A549 (cell line): ENCODE data around the gene NUB1. TPM values are rescaled to one million over a fixed set of nuclear protein-coding genes. Genes with fewer than 3 reads are reported as not detected.

Source experiments
- ATAC-seq, 2 experiments: fragments of 200-7000 bp in 1 of 2; fragments of >200 bp in 1 of 2; cut with Nextera tagmentation in 1 of 2; cut with Tn5 transposase in 1 of 2; 3 replicates each; pipeline versions ENCODE4 v1.8.0 to v1.9.1; 2018 to 2020; ENCODE audit warnings: mild to moderate bottlenecking in 1 of 2, moderate library complexity in 1 of 2
- CTCF ChIA-PET: fragments of 300-600 bp; sonication (Branson Sonifier 250); formaldehyde crosslinking; extraction: SDS; loops from one replicate; lab custom pipeline; 2021; ENCODE audit warnings: antibody characterized with exemption, inconsistent platforms; lab: Yijun Ruan, JAX
- POLR2A ChIA-PET: fragments of 350-600 bp; formaldehyde crosslinking; extraction: SDS; loops from one replicate; lab custom pipeline; 2021; ENCODE audit warnings: antibody characterized with exemption, inconsistent platforms; lab: Yijun Ruan, JAX
- DNase-seq, 2 experiments: peaks; one replicate each; pipeline versions ENCODE4 v3.0.0 to v3.0.0-alpha.2; 2011 to 2016; ENCODE audit warnings: low read depth in 1 of 2, low spot score in 1 of 2
- FAIRE-seq: peaks from 2 replicates; lab custom pipeline; 2011; peaks lifted over from hg19 to GRCh38; lab: Jason Lieb, UNC
- H3K27ac ChIP-seq, 2 experiments: fragments of >200 bp; sonication (Bioruptor Twin); formaldehyde crosslinking; 3 replicates each; pipeline ENCODE4 v1.5.1; 2016 to 2017
- H3K4me1 ChIP-seq: fragments of >200 bp; sonication (Bioruptor Twin); formaldehyde crosslinking; 3 replicates; pipeline ENCODE4 v1.6.1; 2016
- H3K4me2 ChIP-seq: fragments of >200 bp; sonication (Bioruptor Twin); formaldehyde crosslinking; 3 replicates; pipeline ENCODE4 v1.6.1; 2016
- H3K4me3 ChIP-seq: fragments of >200 bp; sonication (Bioruptor Twin); formaldehyde crosslinking; 3 replicates; pipeline ENCODE4 v1.5.1; 2016
- H3K9me3 ChIP-seq: fragments of >200 bp; sonication (Bioruptor Twin); formaldehyde crosslinking; 3 replicates; pipeline ENCODE4 v1.6.1; 2016
- CBX8 ChIP-seq: fragments of 200-600 bp; sonication (generic); IDR thresholded peaks from 2 replicates; pipeline ENCODE4 v1.6.1; 2016
- CEBPB ChIP-seq, 2 experiments: fragments of >200 bp in 1 of 2; sonication (Bioruptor Twin) in 1 of 2; formaldehyde crosslinking in 1 of 2; IDR thresholded peaks; 2 replicates each; pipeline ENCODE4 v1.6.1; 2012 to 2016
- EHF ChIP-seq: fragments of 250-450 bp; sonication (Bioruptor Pico); IDR thresholded peaks from 2 replicates; pipeline ENCODE4 v1.5.0; 2020; ENCODE audit warnings: mild to moderate bottlenecking
- EP300 ChIP-seq, 2 experiments: fragments of >200 bp; sonication (Bioruptor Twin); formaldehyde crosslinking; IDR thresholded peaks; 2 replicates in 1 of 2; 3 replicates in 1 of 2; pipeline ENCODE4 v1.6.1; 2016 to 2017
- ESRRA ChIP-seq: fragments of 150-350 bp; IDR thresholded peaks from 2 replicates; pipeline ENCODE4 v1.6.1; 2014; ENCODE audit warnings: mild to moderate bottlenecking, low read length, borderline replicate concordance
- HOXB5 ChIP-seq: fragments of 250-450 bp; sonication (Bioruptor Pico); IDR thresholded peaks from 2 replicates; pipeline ENCODE4 v1.5.0; 2020; ENCODE audit warnings: mild to moderate bottlenecking, moderate library complexity
- JUN ChIP-seq, 2 experiments: fragments of >200 bp; sonication (Bioruptor Twin); formaldehyde crosslinking; IDR thresholded peaks; 2 replicates in 1 of 2; 3 replicates in 1 of 2; pipeline ENCODE4 v1.6.1; 2016 to 2017
- KDM1A ChIP-seq: fragments of 200-600 bp; sonication (generic); IDR thresholded peaks from 2 replicates; pipeline ENCODE4 v1.6.1; 2016; ENCODE audit warnings: low read depth, mild to moderate bottlenecking
- KDM5A ChIP-seq: fragments of 200-600 bp; sonication (generic); IDR thresholded peaks from 2 replicates; pipeline ENCODE4 v1.6.1; 2016; ENCODE audit warnings: antibody characterized with exemption, mild to moderate bottlenecking
- NFE2L2 ChIP-seq: fragments of 150-350 bp; conservative IDR thresholded peaks from 2 replicates; pipeline ENCODE4 v1.6.1; 2014; ENCODE audit warnings: low read length
- NR3C1 ChIP-seq: fragments of >200 bp; sonication (Bioruptor Twin); formaldehyde crosslinking; IDR thresholded peaks from 3 replicates; pipeline ENCODE4 v1.6.1; 2017
- POLR2A ChIP-seq: IDR thresholded peaks from 2 replicates; pipeline ENCODE4 v1.6.1; 2012; ENCODE audit warnings: mild to moderate bottlenecking, low read length
- RAD21 ChIP-seq, 2 experiments: fragments of >200 bp in 1 of 2; sonication (Bioruptor Twin) in 1 of 2; formaldehyde crosslinking in 1 of 2; IDR thresholded peaks in 1 of 2; conservative IDR thresholded peaks in 1 of 2; 2 replicates in 1 of 2; 3 replicates in 1 of 2; pipeline ENCODE4 v1.6.1; 2012 to 2018; ENCODE audit warnings: inconsistent platforms in 1 of 2
- RARB ChIP-seq: fragments of 250-450 bp; sonication (Bioruptor Pico); IDR thresholded peaks from 2 replicates; pipeline ENCODE4 v1.8.0; 2021; ENCODE audit warnings: mild to moderate bottlenecking, moderate library complexity
- RCOR1 ChIP-seq: fragments of 150-350 bp; IDR thresholded peaks from 2 replicates; pipeline ENCODE4 v1.6.1; 2014; ENCODE audit warnings: antibody characterized with exemption, low read length, low read depth
- RNF2 ChIP-seq: fragments of 200-600 bp; sonication (generic); IDR thresholded peaks from 2 replicates; pipeline ENCODE4 v1.6.1; 2016; ENCODE audit warnings: low read depth, mild to moderate bottlenecking, antibody characterized with exemption, moderate library complexity, borderline replicate concordance
- ZC3H11A ChIP-seq: fragments of 450-650 bp; IDR thresholded peaks from 2 replicates; pipeline ENCODE4 v1.6.1; 2014; ENCODE audit warnings: antibody characterized with exemption, mild to moderate bottlenecking
- WGBS: methylation state at CpG from one replicate; pipeline ENCODE4 v1.1.6; 2017; ENCODE audit errors: missing lambda C conversion rate; 5-methylcytosine and 5-hydroxymethylcytosine counted together
- polyA plus RNA-seq, 4 experiments: library from polyadenylated mRNA; depleted of rRNA in 3 of 4; stranded (reverse); fragments of >200 nt; fragmentation: RNase III in 1 of 4; extraction: RNeasy Plus Mini Kit Qiagen cat#74134 plus additional on column Dnase treatment in 1 of 4; gene quantifications; 2 replicates in 3 of 4; 3 replicates in 1 of 4; pipeline ENCODE4 v1.2.3, GENCODE V29; 2011 to 2017
- TF ChIP-seq, protein P1 (sequence below): fragments of 150-350 bp; IDR thresholded peaks from 2 replicates; pipeline ENCODE4 v1.6.1; 2014; ENCODE audit warnings: low read depth, mild to moderate bottlenecking, low read length
- TF ChIP-seq, protein P2 (sequence below): fragments of 250-450 bp; sonication (Bioruptor Pico); IDR thresholded peaks from 2 replicates; pipeline ENCODE4 v1.5.0; 2021; ENCODE audit warnings: mild to moderate bottlenecking, moderate library complexity, borderline replicate concordance

The NUB1 gene
- polyA plus RNA-seq, 2 of the 4 experiments (the other 2 are of a cell fraction), result 45.0 to 105 TPM

- WGBS, result 57% methylated on average over 11 of the region's 11 CpGs
- TF ChIP-seq ESRRA, result no peak
- TF ChIP-seq, all 56 proteins: peak for 0
- CTCF ChIA-PET, result interaction anchor here (0.9 to 2.2 kb wide), 2 partner anchors 9 to 31 kb away, joined by 4 to 10 read pairs; no protein-coding TSS in a partner anchor
- peaks cover 18% of the 10 kb centered on the region for H3K4me1 ChIP-seq
- ATAC-seq (peak; percentile 31 to 46; a peak in 3 of 6 replicates), FAIRE-seq (no peak), DNase-seq (no peak)
- no peak overlapping the region for H3K4me3 ChIP-seq
- peak overlapping the region; percentile 23; the same call in 1 of the 3 replicates for H3K4me2 ChIP-seq
- H3K27ac ChIP-seq, result peak overlapping the region; percentile 36 to 57; a peak in 4 of 6 replicates
- peaks cover 30% of the 10 kb centered on the region for H3K9me3 ChIP-seq
- POLR2A ChIA-PET, result no interaction called here
Observed at GRCh38 chr7:151416941-151417315, 75.3 kb downstream of the NUB1 start.

GRCh38 chr7:151420144-151420543, 78.5 kb downstream of the NUB1 start:
- no peak overlapping the region for H3K27ac ChIP-seq
- no peak overlapping the region for H3K4me3 ChIP-seq
- peaks cover 37% of the 10 kb centered on the region for H3K9me3 ChIP-seq
- FAIRE-seq (no peak), DNase-seq (no peak)
- TF ChIP-seq ESRRA (no peak), RNF2 (no peak), JUN (IDR thresholded peaks at IDR 0.05) (no peak), RARB (CRISPR knock-in tag) (no peak), HOXB5 (CRISPR knock-in tag) (no peak), ZC3H11A (no peak), EP300 (IDR thresholded peaks at IDR 0.05) (no peak), NFE2L2 (no peak), EHF (CRISPR knock-in tag) (no peak), POLR2A (no peak), NR3C1 (no peak), CEBPB (IDR thresholded peaks at IDR 0.05) (no peak), RCOR1 (no peak)
- TF ChIP-seq, protein P1, sequence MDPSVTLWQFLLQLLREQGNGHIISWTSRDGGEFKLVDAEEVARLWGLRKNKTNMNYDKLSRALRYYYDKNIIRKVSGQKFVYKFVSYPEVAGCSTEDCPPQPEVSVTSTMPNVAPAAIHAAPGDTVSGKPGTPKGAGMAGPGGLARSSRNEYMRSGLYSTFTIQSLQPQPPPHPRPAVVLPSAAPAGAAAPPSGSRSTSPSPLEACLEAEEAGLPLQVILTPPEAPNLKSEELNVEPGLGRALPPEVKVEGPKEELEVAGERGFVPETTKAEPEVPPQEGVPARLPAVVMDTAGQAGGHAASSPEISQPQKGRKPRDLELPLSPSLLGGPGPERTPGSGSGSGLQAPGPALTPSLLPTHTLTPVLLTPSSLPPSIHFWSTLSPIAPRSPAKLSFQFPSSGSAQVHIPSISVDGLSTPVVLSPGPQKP, result no peak
- TF ChIP-seq, protein P2, sequence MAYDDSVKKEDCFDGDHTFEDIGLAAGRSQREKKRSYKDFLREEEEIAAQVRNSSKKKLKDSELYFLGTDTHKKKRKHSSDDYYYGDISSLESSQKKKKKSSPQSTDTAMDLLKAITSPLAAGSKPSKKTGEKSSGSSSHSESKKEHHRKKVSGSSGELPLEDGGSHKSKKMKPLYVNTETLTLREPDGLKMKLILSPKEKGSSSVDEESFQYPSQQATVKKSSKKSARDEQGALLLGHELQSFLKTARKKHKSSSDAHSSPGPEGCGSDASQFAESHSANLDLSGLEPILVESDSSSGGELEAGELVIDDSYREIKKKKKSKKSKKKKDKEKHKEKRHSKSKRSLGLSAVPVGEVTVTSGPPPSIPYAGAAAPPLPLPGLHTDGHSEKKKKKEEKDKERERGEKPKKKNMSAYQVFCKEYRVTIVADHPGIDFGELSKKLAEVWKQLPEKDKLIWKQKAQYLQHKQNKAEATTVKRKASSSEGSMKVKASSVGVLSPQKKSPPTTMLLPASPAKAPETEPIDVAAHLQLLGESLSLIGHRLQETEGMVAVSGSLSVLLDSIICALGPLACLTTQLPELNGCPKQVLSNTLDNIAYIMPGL (CRISPR knock-in tag), result no peak
- TF ChIP-seq, all 56 proteins: peak for 0
- no peak for ATAC-seq
- ChIA-PET CTCF (interaction anchor here (2.0 kb wide), 1 partner anchor 28 kb away, joined by 8 read pairs; no protein-coding TSS in a partner anchor), POLR2A (no interaction called here)
- no peak overlapping the region for H3K4me2 ChIP-seq
- 26% methylated on average over 5 of the region's 5 CpGs for WGBS
- peaks cover 20% of the 10 kb centered on the region for H3K4me1 ChIP-seq

GRCh38 chr7:151422212-151422611, 80.6 kb downstream of the NUB1 start:
- ChIA-PET CTCF (interaction anchor here (1.4 to 2.8 kb wide), 3 partner anchors 23 to 55 kb away, joined by 3 to 22 read pairs (median 4); no protein-coding TSS in a partner anchor), POLR2A (no interaction called here)
- 34% methylated on average over 5 of the region's 5 CpGs for WGBS
- Histone ChIP-seq H3K4me3 (no peak overlapping the region), H3K9me3 (peaks cover 34% of the 10 kb centered on the region), H3K4me1 (peaks cover 23% of the 10 kb centered on the region), H3K4me2 (no peak overlapping the region), H3K27ac (no peak overlapping the region)
- no peak for ATAC-seq
- no peak for FAIRE-seq
- TF ChIP-seq RAD21 (conservative IDR thresholded peaks at IDR 0.05 in 1 of 2, IDR thresholded peaks at IDR 0.05 in 1 of 2) (no peak), KDM1A (no peak), CBX8 (no peak), HOXB5 (CRISPR knock-in tag) (no peak), KDM5A (no peak)
- DNase-seq, result no peak
